NK-92 treated with Interleukin-12 subunit alpha and Interleukin-12 subunit beta, amount 100 ng/mL, for 24 hours (cell line): Measurements from ENCODE around the gene USP6NL.
"Not testable (repeated sequence)": the region's sequence is repeated elsewhere in the genome, so short reads cannot be mapped to it uniquely, and the experiment has no call there.

Experiments
- DNase-seq: peaks from one replicate; lab custom pipeline; 2025; lab: John Stamatoyannopoulos, UW

Gene USP6NL

GRCh38 chr10:11611248-11612020 lies at the start of gene USP6NL:
TSS of gene USP6NL (minus strand) at chr10:11611650. CDS start at chr10:11597634, 14,016 bp downstream.
- no peak for DNase-seq

GRCh38 chr10:11658801-11659368 lies 47.4 kb upstream of the USP6NL start:
- no peak for DNase-seq

GRCh38 chr10:11655836-11656235 lies 44.4 kb upstream of the USP6NL start:
- no peak for DNase-seq

GRCh38 chr10:11654659-11655058 lies 43.2 kb upstream of the USP6NL start:
- no peak for DNase-seq

GRCh38 chr10:11653758-11654471 lies 42.5 kb upstream of the USP6NL start:
- no peak for DNase-seq

- DNase-seq = no peak
Observed at GRCh38 chr10:11647676-11648075, 36.2 kb upstream of the USP6NL start.

GRCh38 chr10:11646450-11646849 lies 35.0 kb upstream of the USP6NL start:
- DNase-seq = no peak

GRCh38 chr10:11643039-11643438 lies 31.6 kb upstream of the USP6NL start:
- no peak for DNase-seq

GRCh38 chr10:11642566-11642965 lies 31.1 kb upstream of the USP6NL start:
- DNase-seq = no peak

- DNase-seq = no peak
Observed at GRCh38 chr10:11639849-11640764, 28.7 kb upstream of the USP6NL start.

GRCh38 chr10:11639362-11639761 lies 27.9 kb upstream of the USP6NL start:
- DNase-seq = no peak

- no peak for DNase-seq
Observed at GRCh38 chr10:11638055-11638698, 26.7 kb upstream of the USP6NL start.

GRCh38 chr10:11636697-11637303 lies 25.4 kb upstream of the USP6NL start:
- DNase-seq = no peak

- DNase-seq = peak; percentile 2
Observed at GRCh38 chr10:11631890-11632587, 20.6 kb upstream of the USP6NL start.

- DNase-seq = no peak
Observed at GRCh38 chr10:11631291-11631690, 19.8 kb upstream of the USP6NL start.

- no peak for DNase-seq
Observed at GRCh38 chr10:11629731-11630130, 18.3 kb upstream of the USP6NL start.

GRCh38 chr10:11627941-11628340 lies 16.5 kb upstream of the USP6NL start:
- not testable (repeated sequence) for DNase-seq

- no peak for DNase-seq
Observed at GRCh38 chr10:11626071-11626470, 14.6 kb upstream of the USP6NL start.

GRCh38 chr10:11625019-11625735 lies 13.7 kb upstream of the USP6NL start:
- DNase-seq = no peak

- DNase-seq = no peak
Observed at GRCh38 chr10:11617233-11617632, 5.8 kb upstream of the USP6NL start.
